HG03139 (cell line): ENCODE results near the gene EIF5A2.
"Not testable (repeated sequence)": the region's sequence is repeated elsewhere in the genome, so short reads cannot be mapped to it uniquely, and the experiment has no call there.

Experiments
- ATAC-seq: cut with Tn5 transposase; IDR thresholded peaks from one replicate; pipeline ENCODE4 v1.9.1; 2021; ENCODE audit not compliant: unreplicated experiment

Gene EIF5A2

DNA sequence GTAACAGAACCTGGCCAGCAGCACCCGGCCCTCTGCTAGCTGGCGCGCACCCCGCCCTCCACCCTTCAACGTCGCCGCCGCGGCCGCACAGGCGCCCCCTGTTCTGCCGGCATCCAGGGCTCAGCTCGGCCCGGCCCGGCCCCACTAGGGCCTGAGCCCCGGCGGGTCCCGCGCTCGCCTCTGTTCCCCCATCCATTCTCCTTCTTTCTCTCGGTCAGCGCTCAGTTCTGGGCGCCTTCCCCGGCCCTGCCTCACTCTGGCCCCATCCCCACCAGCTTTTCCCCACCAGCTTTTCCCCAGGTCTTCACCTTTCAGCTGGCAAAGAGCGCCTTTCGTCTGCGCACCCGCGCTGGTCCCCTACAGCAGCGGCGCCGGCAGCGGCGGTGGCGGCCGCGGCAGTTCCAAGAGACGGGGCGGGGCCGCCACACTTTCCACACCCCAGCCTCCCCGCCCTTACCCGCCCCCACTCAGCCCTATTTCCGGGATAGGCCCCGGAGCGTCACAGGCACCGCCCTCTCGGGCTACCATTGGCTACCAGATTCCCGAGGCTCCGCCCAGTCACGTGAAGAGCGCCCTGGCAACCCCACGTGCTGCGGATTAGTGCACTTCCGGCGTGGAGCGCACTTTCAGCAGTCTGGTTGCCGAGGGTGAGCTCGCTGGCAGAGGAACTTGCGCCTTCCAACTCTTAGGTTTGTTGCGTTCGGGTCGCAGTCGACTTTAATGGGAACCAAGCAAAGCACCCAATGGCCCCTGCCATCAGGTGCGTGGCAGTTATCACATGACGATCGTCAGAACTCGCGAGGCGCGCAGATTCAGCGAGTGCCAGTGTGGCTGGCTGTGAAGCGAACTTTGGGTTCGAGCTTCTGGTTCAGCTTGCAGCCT, at the start of gene EIF5A2:
EIF5A2 (minus strand) TSS at position 403 of the 882 bp plus-strand sequence. CDS start 831 bp downstream, outside the sequence.
- ATAC-seq, result peak; percentile 84

- ATAC-seq, result no peak
Observed at GRCh38 chr3:170956647-170957046, 48.2 kb upstream of the EIF5A2 start.

GRCh38 chr3:170953736-170954135, 45.3 kb upstream of the EIF5A2 start:
- no peak for ATAC-seq

DNA sequence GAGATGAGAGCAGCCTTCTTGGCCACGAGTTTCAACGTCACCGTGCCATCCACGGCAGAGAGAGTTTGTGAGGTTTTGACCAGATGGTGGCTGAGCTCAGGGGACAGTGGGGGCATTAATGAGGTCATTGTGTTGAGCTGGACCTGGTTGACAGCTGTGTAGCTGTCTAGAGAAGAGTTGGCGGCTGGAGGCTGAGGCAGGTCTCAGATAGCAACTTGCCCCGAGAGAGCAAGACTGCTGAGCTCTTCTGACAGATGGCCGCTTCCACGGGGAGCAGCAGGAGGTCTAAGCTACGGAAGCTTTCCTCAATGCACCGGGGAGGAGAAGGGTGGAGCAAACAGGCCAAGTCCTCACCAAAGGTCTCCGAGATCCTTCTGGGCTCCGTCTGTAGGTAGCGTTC, 44.8 kb upstream of the EIF5A2 start:
- no peak for ATAC-seq

DNA sequence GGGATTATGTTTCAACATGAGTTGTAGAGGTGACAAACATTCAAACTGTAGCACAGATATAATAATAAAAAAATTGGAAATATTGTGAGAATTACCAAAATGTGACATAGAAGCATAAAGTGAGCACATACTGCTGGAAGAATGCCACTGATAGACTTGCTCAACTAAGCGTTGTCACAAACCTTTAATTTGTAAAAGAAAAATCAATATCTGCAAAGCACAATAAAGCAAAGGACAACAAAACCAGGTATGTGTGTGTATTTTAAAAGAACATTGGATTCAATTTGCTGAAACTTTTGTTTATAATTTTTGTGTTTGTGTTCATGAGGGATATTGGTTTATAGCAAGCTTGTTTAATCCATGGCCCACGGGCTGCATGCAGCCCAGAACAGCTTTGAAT, 40.8 kb upstream of the EIF5A2 start:
- ATAC-seq, result no peak

DNA sequence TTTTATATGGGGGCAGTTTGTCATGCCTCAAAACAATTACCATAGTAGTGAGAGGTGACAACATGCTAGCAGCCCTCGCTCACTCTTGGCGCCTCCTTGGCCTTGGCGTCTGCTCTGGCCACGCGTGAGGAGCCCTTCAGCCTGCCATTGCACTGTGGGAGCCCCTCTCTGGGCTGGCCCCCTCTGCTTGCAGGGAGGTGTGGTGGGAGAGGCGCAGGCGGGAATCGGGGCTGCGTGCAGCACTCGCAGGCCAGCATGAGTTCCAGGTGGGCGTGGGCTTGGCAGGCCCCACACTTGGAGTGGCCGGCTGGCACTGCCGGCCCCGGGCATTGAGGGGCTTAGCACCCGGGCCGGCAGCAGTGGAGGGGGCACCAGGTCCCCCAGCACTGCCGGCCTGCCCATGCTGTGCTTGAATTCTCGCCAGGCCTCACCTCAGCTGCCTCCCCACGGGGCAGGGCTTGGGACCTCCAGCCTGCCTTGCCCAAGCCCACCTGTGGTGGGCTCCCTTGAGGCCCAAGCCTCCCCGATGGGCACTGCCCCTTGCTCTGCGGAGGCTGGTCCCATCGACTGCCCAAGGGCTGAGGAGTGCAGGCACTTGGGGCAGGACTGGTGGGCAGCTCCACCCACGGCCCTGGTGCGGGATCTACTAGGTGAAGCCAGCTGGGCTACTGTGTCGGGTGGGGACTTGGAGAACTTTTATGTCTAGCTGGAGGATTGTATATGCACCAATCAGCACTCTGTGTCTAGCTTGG, 38.8 kb upstream of the EIF5A2 start:
- no peak for ATAC-seq

- ATAC-seq, result no peak
Observed at GRCh38 chr3:170942011-170942410, 33.6 kb upstream of the EIF5A2 start.

GRCh38 chr3:170941551-170941950, 33.1 kb upstream of the EIF5A2 start:
- no peak for ATAC-seq

DNA sequence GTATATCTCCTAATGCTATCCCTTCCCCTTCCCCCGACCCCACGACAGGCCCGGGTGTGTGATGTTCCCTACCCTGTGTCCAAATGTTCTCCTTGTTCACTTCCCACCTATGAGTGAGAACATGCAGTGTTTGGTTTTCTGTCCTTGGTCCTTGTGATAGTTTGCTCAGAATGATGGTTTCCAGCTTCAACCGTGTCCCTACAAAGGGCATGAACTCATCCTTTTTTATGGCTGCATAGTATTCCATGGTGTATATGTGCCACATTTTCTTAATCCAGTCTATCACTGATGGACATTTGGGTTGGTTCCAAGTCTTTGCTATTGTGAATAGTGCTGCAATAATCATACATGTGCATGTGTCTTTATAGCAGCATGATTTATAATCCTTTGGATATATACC, 24.6 kb upstream of the EIF5A2 start:
- not testable (repeated sequence) for ATAC-seq

GRCh38 chr3:170923553-170923952, 15.1 kb upstream of the EIF5A2 start:
- ATAC-seq, result not testable (repeated sequence)

GRCh38 chr3:170918715-170919114, 10.3 kb upstream of the EIF5A2 start:
- no peak for ATAC-seq

- no peak for ATAC-seq
Observed at GRCh38 chr3:170914690-170915089, 6.3 kb upstream of the EIF5A2 start.

DNA sequence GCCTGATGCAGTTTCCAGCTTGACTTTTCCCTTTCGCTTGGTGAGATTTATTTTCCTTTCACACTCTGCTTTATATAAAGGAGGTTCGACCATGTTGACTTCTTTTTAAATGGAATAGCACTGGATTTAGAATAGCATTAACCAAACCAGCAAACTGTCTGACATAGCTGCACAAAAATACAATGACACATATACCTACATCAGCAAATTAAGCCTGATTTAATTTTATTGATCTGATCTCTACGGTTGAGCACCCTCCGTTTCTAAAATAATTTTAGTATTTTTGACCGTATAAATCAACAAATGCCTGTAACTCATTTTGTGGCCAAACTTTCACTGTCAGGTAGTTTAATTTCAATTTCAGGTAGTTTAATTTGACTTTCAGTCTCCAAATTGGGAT, 5.8 kb upstream of the EIF5A2 start:
- no peak for ATAC-seq

GRCh38 chr3:170911051-170911450, 2.6 kb upstream of the EIF5A2 start:
- no peak for ATAC-seq

- no peak for ATAC-seq
Observed at GRCh38 chr3:170910542-170910941, 2.1 kb upstream of the EIF5A2 start.

GRCh38 chr3:170909129-170909903, 879 bp upstream of the EIF5A2 start:
- ATAC-seq, result no peak

DNA sequence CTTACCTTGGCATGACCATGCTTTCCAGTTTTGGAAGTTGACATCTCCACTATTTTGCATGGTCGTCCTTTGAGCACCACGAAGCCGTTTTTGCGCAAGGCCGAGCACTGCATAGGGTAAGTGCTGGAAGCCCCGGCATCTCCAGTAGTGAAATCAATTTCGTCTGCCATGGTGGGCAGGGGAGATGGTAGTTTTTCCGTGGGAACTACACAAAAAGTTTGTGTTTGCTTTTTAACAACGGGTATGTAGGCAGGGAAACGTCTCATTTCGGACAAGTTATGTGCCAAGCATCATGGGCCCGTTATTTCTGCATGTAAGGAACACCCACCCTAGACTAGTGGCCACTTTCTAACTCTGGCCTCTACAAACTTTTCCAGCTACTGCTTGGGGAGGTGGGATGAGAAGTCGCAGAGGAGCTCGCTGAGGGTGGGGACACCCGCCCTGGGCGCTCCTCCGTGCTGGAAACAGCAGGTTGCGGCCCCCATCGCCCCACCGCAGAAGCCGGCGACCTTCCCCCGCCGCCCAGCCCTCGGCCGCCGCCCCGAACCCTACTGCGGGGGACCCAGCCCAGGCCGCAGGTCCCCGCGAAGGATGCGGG, 701 bp downstream of the EIF5A2 start:
- no peak for ATAC-seq

GRCh38 chr3:170905862-170906261, 2.6 kb downstream of the EIF5A2 start:
- ATAC-seq, result no peak

- ATAC-seq, result no peak
Observed at GRCh38 chr3:170903123-170903522, 5.3 kb downstream of the EIF5A2 start.

DNA sequence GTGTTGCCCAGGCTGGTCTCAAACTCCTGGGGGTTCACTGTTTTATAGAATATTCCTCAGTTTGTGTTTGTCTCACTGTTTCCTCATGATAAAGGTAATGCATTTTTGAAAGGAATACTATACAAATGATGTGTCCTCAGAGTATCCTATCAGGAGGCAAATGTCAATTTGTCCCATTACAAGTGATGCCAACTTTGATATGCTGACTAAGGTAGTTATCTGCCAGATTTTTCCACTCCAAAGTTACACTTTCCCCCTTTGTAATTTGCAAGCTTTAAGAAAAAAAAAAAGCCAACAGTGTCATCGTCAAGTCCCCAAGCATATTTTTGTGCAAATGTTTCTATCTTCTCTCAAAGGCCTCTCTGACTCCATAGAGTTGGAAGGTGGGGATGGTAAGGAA, 9.0 kb downstream of the EIF5A2 start:
- no peak for ATAC-seq

GRCh38 chr3:170897978-170898377, 10.5 kb downstream of the EIF5A2 start:
- ATAC-seq, result no peak
